ENCODE results near the gene CCIN.

- TF ChIP-seq CTCF (IDR thresholded peaks at IDR 0.05; ENCODE audit: insufficient read depth, low read length, poor library complexity, severe bottlenecking) (no peak), EZH2phosphoT487 (conservative IDR thresholded peaks at IDR 0.05; ENCODE audit: low read length) (no peak)
These were observed 5.4 kb upstream of the CCIN start for GRCh38 chr9:36163786-36164170.
